ENCODE data around the gene STX7. TPM values are rescaled to one million over a fixed set of nuclear protein-coding genes. Genes with fewer than 3 reads are reported as not detected.

STX7 gene
- polyA plus RNA-seq, 3 donors, result 49.7 to 85.1 (median 81.7) TPM

- no peak overlapping the region for H3K4me3 Mint-ChIP-seq
- peaks cover 25 to 40% of the 10 kb centered on the region in 2 donors for H3K36me3 Mint-ChIP-seq
- H3K27ac Mint-ChIP-seq, result no peak overlapping the region
- 100% methylated on average over 1 of the region's 2 CpGs for WGBS (ENCODE audit: insufficient coverage)
- Histone ChIP-seq H3K27ac (ENCODE audit: low read depth in 1 of 2, low read length in 2 of 2) (no peak overlapping the region), H3K4me2 (replicated peaks; ENCODE audit: extremely low read depth, low read length, poor library complexity, severe bottlenecking) (no peak overlapping the region), H3K4me3 (replicated peaks in 1 of 3; ENCODE audit: low read depth in 2 of 3, low read length in 3 of 3) (no peak overlapping the region), H4K20me1 (ENCODE audit: insufficient read depth, low read length) (peaks cover 100% of the 10 kb centered on the region), H3K9me3 (replicated peaks in 1 of 2; ENCODE audit: control insufficient read depth in 1 of 2, insufficient read depth in 1 of 2, low read length in 2 of 2) (no peaks in the 10 kb centered on the region), H3K4me1 (ENCODE audit: control insufficient read depth in 1 of 2, insufficient read depth in 2 of 2, low read length in 2 of 2) (no peaks in the 10 kb centered on the region), H3K27me3 (ENCODE audit: control insufficient read depth in 2 of 2, insufficient read depth in 2 of 2, low read length in 2 of 2) (no peaks in the 10 kb centered on the region), H2AFZ (ENCODE audit: insufficient read depth, low read depth, low read length, poor library complexity, severe bottlenecking) (no peak overlapping the region), H3K9ac (ENCODE audit: insufficient read depth, low read length, poor library complexity, severe bottlenecking) (no peak overlapping the region), H3K79me2 (ENCODE audit: insufficient read depth, low read length) (peaks cover 98% of the 10 kb centered on the region), H3K36me3 (replicated peaks in 1 of 2; ENCODE audit: control insufficient read depth in 1 of 2, insufficient read depth in 2 of 2, low read length in 2 of 2) (peaks cover 33 to 68% of the 10 kb centered on the region in 2 donors)
- no peaks in the 10 kb centered on the region for H3K27me3 Mint-ChIP-seq (ENCODE audit: low read depth in 3 of 3)
- peaks cover 15% of the 10 kb centered on the region for H3K4me1 Mint-ChIP-seq
- DNase-seq, result no peak
- no peaks in the 10 kb centered on the region for H3K9me3 Mint-ChIP-seq
- TF ChIP-seq, protein P1, sequence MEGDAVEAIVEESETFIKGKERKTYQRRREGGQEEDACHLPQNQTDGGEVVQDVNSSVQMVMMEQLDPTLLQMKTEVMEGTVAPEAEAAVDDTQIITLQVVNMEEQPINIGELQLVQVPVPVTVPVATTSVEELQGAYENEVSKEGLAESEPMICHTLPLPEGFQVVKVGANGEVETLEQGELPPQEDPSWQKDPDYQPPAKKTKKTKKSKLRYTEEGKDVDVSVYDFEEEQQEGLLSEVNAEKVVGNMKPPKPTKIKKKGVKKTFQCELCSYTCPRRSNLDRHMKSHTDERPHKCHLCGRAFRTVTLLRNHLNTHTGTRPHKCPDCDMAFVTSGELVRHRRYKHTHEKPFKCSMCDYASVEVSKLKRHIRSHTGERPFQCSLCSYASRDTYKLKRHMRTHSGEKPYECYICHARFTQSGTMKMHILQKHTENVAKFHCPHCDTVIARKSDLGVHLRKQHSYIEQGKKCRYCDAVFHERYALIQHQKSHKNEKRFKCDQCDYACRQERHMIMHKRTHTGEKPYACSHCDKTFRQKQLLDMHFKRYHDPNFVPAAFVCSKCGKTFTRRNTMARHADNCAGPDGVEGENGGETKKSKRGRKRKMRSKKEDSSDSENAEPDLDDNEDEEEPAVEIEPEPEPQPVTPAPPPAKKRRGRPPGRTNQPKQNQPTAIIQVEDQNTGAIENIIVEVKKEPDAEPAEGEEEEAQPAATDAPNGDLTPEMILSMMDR (IDR thresholded peaks at IDR 0.05), result no peak
- intact Hi-C loops (cut with micrococcal nuclease), result no loop called here
Measured at GRCh38 chr6:132478266-132478665, 34.6 kb downstream of the STX7 start.

DNA sequence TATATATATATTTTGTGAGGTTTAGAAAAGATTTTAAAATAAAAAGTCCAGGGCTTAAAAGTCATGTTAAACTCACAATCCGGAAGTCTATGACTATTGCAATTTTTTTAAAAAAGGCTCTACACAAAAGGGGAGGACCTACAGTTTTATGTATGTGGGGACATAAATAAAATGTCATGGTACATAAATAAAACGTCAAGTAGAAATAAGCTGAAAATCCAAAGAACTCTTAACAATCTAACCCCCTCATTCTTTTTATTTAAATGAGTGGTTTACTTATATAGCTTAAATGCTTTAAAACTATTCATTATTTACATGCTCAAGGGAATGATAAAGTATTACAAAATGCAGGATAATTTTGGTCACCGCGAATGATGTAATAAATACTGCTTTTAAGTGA is 36.2 kb downstream of the STX7 start:
- Histone ChIP-seq H3K9ac (ENCODE audit: insufficient read depth, low read length, poor library complexity, severe bottlenecking) (no peak overlapping the region), H3K27ac (ENCODE audit: low read depth in 1 of 2, low read length in 2 of 2) (no peak overlapping the region), H4K20me1 (ENCODE audit: insufficient read depth, low read length) (peaks cover 100% of the 10 kb centered on the region), H3K9me3 (replicated peaks in 1 of 2; ENCODE audit: control insufficient read depth in 1 of 2, insufficient read depth in 1 of 2, low read length in 2 of 2) (no peaks in the 10 kb centered on the region), H3K27me3 (ENCODE audit: control insufficient read depth in 2 of 2, insufficient read depth in 2 of 2, low read length in 2 of 2) (no peaks in the 10 kb centered on the region), H3K79me2 (ENCODE audit: insufficient read depth, low read length) (peaks cover 95% of the 10 kb centered on the region), H3K4me1 (ENCODE audit: control insufficient read depth in 1 of 2, insufficient read depth in 2 of 2, low read length in 2 of 2) (no peaks in the 10 kb centered on the region), H3K36me3 (replicated peaks in 1 of 2; ENCODE audit: control insufficient read depth in 1 of 2, insufficient read depth in 2 of 2, low read length in 2 of 2) (peaks cover 42 to 68% of the 10 kb centered on the region in 2 donors), H3K4me2 (replicated peaks; ENCODE audit: extremely low read depth, low read length, poor library complexity, severe bottlenecking) (no peak overlapping the region), H3K4me3 (replicated peaks in 1 of 3; ENCODE audit: low read depth in 2 of 3, low read length in 3 of 3) (no peak overlapping the region), H2AFZ (ENCODE audit: insufficient read depth, low read depth, low read length, poor library complexity, severe bottlenecking) (no peak overlapping the region)
- no peak overlapping the region for H3K4me3 Mint-ChIP-seq
- intact Hi-C loops (cut with micrococcal nuclease), result no loop called here
- no peak overlapping the region for H3K27ac Mint-ChIP-seq
- peaks cover 12% of the 10 kb centered on the region for H3K4me1 Mint-ChIP-seq
- peaks cover 33 to 45% of the 10 kb centered on the region in 2 donors for H3K36me3 Mint-ChIP-seq
- H3K9me3 Mint-ChIP-seq, result no peaks in the 10 kb centered on the region
- no peaks in the 10 kb centered on the region for H3K27me3 Mint-ChIP-seq (ENCODE audit: low read depth in 3 of 3)
- DNase-seq, result no peak
- TF ChIP-seq, protein P1 (IDR thresholded peaks at IDR 0.05), result no peak
- no CpG with 5 or more reads among the region's 4 CpGs for WGBS (ENCODE audit: insufficient coverage)

Measured in CD14-positive monocyte (primary cell).